Stimulated activated CD4-positive, alpha-beta T cell treated with anti-CD3 and anti-CD28 coated beads, Interleukin-15, amount 100 ng/mL, for 1 hour (primary cell): ENCODE measurements around the gene ADH6.
"Not testable (repeated sequence)": the region's sequence is repeated elsewhere in the genome, so short reads cannot be mapped to it uniquely, and the experiment has no call there.

ENCODE experiments used
- DNase-seq, 2 donors: peaks; one replicate each; pipeline ENCODE4 v3.0.0-alpha.2; 2020; ENCODE audit warnings: low read depth in 1 of 2, low spot score in 1 of 2

Gene ADH6

DNA sequence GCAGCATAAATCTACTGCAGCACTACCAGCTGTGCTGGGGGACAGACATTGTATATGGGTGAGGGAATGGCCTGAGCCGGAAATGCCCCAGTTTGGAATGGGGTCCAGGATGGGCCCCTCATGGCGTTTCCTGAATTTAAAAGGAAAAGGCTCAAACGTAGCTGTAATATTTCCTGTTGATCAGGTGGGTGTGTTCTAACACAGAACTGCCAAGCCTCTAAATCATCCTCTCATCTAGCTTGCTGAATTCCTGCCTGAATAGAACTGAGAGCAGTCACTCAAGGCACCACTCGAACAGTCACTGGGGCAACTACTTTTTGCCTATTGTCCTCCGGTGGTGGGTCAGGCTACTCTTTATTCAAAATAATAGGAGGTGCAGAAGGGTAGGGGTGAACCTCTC is 28.7 kb downstream of the ADH6 start:
- DNase-seq: no peak

DNA sequence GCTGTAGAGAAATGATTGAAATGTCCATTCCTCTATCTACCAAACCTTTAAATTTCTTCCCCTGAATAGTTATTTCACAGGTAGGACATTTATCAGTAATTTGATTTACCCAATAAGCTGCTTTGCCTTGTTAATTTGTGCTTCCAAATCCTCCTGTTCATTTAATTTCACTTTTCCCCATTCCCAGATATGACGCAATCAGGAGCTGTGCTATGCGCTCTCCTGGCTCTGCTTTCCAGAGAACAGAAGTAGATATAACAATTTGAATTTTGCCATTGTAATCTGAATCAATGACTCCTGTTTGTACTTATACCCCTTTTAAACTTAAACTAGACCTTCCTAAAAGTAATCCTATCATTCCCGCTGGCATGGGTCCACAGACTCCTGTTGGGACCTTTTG is 29.1 kb downstream of the ADH6 start:
- not testable (repeated sequence) for DNase-seq

DNA sequence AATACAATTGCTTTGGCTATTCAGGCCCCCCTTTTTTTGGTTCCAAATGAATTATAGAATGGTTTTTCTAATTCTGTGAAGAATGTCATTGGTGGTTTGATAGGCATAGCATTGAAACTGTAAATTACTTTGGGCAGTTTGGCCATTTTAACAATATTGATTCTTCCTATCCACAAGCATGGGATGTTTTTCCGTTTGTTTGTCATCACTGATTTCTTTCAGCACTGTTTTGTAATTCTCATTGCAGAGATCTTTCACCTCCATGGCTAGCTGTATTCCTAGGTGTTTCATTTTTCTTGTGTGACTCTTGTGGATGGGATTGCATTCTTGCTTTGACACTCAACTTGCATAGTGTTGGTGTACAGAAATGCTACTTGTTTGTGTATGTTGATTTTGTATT is 33.0 kb downstream of the ADH6 start:
- no peak for DNase-seq

DNA sequence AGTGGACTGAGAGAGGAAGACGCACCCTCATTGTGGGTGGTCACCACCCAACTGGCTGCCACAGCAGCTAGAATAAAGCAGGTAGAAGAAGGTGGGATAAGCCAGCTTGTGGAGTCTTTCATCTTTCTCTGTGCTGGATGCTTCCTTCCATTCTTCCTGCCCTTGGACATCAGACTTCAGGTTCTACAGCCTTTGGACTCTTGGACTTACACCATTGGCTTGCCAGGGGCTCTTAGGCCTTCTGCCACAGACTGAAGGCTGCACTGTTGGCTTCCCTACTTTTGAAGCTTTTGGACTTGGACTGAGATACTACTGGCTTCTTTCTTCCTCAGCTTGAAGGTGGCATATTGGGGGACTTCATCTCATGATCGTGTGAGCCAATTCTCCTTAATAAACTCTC is 33.5 kb downstream of the ADH6 start:
- no peak for DNase-seq

DNA sequence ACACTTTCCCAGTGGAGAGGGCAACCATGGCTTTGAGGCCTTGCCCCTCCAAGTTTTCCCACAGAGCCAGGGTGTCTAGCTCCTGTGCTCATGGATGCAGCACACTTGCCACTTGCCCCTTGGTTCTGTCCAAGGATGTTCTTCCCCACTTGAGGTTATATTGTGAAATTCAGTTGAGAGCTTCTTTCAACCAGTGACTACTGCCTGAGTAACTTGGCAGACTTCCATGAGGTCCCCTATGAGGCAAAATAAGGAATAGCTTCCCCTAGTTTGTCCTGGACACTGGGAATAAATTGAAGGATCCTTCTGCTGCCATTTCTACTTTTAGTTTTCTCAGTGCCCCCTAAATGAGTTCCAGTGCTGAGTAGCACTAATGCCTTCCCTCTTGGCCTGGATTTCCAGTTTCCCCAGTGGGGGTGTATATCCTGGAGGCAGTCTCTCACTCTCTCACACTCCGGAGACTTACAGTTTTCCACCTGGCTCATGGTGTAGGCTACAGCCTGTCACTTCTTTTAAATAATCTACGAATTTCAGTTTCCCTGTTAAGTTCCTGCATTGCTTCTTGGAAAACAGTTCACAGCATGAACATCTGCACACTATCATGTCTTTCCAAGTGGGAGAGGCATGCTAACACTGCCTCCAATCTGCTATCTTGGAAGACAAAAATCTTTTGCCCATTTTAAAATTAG is 38.5 kb downstream of the ADH6 start:
- DNase-seq: no peak

DNA sequence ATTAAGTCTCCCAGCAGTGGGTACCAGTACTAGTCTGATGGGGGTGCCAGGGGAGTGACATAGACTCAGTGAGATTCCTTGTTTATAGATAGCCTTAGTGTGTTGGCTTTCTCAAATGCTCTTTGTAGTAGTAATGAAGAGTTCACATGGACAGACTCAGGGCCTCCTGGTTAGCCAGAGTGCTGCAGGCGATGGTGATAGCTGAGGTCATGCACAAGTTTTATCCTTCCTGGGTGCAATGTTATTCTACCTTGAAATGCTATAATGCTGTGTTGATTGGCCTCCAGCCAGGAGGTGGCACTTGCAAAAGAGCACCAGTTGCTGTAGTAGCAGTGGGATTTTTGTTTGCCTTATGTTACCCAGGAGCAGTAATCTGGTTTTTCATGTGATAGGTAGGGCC is 39.4 kb downstream of the ADH6 start:
- DNase-seq: no peak

DNA sequence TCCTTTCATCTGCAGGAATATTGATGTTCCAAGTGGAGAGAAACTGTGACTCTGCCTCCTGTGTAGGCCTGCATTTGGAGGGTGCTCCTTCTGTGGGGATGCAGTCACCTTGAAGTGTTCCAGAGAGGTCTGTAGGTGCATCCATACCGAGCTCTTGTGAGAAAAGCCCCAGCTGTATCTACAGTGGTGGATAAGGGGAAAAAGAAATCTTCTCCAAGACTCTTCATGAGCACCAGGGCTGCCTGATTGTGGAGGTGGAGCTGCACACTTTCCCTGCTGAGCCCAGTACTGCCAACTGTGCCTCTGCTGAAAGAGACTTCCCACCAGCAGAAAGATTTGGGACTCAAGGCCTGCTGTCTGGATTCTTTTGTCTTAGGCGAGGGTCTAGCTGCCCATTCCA is 39.9 kb downstream of the ADH6 start:
- no peak for DNase-seq

- no peak for DNase-seq
Measured at GRCh38 chr4:99166544-99166943, 52.5 kb downstream of the ADH6 start.

DNA sequence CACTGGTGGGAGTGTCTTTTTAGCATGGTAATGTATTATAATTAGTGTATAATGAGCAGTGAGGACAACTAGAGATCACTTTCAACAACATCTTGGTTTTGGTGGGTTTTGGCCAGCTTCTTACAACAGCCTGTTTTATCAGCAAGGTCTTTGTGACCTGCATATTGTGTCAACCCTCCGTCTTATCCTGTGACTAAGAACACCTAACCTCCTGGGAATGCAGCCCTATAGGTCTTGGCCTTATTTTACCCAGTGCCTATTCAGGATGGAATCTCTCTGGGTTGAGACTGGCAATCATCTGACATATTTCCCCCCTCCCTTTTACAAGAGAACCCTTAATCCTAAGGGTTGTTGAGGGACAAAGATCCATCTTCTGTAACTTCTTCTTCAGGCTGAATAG is 53.1 kb downstream of the ADH6 start:
- DNase-seq: no peak

DNA sequence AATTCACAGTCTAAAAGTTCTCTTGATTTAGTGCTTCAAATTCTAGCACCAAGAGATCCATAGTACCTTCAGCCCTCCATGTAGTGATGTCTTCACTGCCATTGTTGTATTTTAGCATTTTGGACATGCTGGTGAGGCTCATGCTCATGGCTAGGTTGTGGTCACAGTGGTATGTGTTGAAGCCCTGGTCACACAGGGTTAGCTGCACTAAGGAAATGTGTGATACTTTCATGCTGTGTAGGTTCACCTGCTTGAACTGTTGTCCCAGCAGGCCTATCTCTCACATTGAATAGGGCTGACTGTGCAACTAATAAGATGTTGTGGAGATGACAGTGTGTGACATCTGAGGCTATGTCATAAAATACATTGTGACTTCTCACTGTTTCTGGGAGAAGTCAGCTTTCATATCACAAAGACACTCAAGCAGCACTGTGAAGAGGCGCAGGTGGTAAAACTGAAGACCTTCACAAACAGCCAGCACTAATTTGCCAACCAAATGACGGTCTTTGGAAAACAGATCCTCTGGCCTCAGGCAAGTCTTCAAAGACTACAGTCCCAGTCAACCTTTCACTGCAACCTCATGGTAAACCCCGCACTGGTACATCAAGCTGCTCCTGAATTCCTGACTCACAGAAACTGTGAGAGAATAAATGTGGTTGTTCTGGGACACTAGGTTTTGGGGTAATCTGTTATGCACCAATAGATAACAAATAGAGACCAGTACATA is 57.5 kb downstream of the ADH6 start:
- no peak for DNase-seq

GRCh38 chr4:99159699-99160098 is 59.3 kb downstream of the ADH6 start:
- DNase-seq: no peak

DNA sequence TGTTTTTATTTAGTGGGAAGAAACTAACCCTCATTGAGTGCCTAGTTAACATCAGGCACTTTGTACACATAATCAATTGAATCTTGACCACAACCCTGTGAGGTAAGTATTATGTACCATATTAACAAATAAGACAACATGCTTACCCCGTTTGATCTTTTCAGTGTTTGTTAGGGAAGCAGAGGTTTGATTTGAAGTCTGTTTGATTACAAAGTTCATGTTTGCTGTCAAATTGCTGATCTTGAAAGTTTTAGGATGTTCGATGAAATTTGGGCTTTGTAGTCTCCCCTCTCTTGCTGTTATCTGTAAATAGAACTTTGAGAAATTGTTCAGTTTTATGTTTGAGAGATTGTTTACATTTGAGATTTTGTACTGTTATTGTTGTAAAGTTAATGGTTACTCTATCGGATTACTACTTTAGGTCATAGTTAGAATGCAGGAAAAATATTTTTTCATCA is 61.5 kb downstream of the ADH6 start:
- DNase-seq: no peak

GRCh38 chr4:99156992-99157391 is 62.1 kb downstream of the ADH6 start:
- no peak for DNase-seq

- no peak for DNase-seq
Measured at GRCh38 chr4:99154658-99155342, 64.2 kb downstream of the ADH6 start.
